HepG2 (cell line): Measurements from ENCODE around the gene CCDC191. TPM values are rescaled to one million over a fixed set of nuclear protein-coding genes. Genes with fewer than 3 reads are reported as not detected.

Experiments
- CTCF ChIP-seq: sonication (generic); formaldehyde crosslinking; IDR thresholded peaks from 2 replicates; pipeline ENCODE4 v1.5.0; 2020; ENCODE audit warnings: mild to moderate bottlenecking, missing genetic modification reagents, moderate library complexity
- ELK4 ChIP-seq: sonication (generic); formaldehyde crosslinking; IDR thresholded peaks from 2 replicates; pipeline ENCODE4 v1.9.0; 2021; ENCODE audit warnings: missing genetic modification reagents, borderline replicate concordance
- HNF1B ChIP-seq: sonication (generic); formaldehyde crosslinking; IDR thresholded peaks from 2 replicates; pipeline ENCODE4 v1.5.1; 2020; ENCODE audit warnings: mild to moderate bottlenecking, moderate library complexity, missing genetic modification reagents
- REST ChIP-seq, 2 experiments: IDR thresholded peaks; 2 replicates each; pipeline ENCODE4 v1.6.1; 2011 to 2012; ENCODE audit warnings: low read length in 2 of 2, borderline replicate concordance in 1 of 2, low read depth in 1 of 2, mild to moderate bottlenecking in 1 of 2, moderate library complexity in 1 of 2
- STAG1 ChIP-seq: sonication (generic); formaldehyde crosslinking; IDR thresholded peaks from 2 replicates; pipeline ENCODE4 v1.4.0; 2020; ENCODE audit warnings: missing genetic modification reagents
- ZBTB2 ChIP-seq: sonication (generic); formaldehyde crosslinking; IDR thresholded peaks from 2 replicates; pipeline ENCODE4 v1.8.0; 2022; ENCODE audit warnings: low read depth, missing genetic modification reagents
- ZNF230 ChIP-seq: sonication (generic); formaldehyde crosslinking; IDR thresholded peaks from 2 replicates; pipeline ENCODE4 v1.4.0; 2020; ENCODE audit warnings: mild to moderate bottlenecking, missing genetic modification reagents
- ZNF710 ChIP-seq: sonication (generic); formaldehyde crosslinking; IDR thresholded peaks from 2 replicates; pipeline ENCODE4 v1.5.0; 2020; ENCODE audit warnings: mild to moderate bottlenecking, missing genetic modification reagents, borderline replicate concordance
- polyA plus RNA-seq, 8 experiments: library from polyadenylated mRNA; depleted of rRNA in 3 of 8; stranded (reverse) in 7 of 8; unstranded in 1 of 8; fragments of >200 nt; fragmentation: Illumina TruSeq in 4 of 8; extraction: Trizol in 4 of 8; gene quantifications; 2 replicates each; pipeline versions ENCODE4 v1.2.1 to v1.2.3, GENCODE V29; 2011 to 2016; ENCODE audit warnings: low read depth in 4 of 8, missing spikeins in 1 of 8, mixed read lengths in 1 of 8; ENCODE audit not compliant: insufficient read depth in 1 of 8
- total RNA-seq, 5 experiments: library from RNA; depleted of rRNA; stranded (reverse); fragments of >200 nt; fragmentation: Illumina TruSeq; extraction: Trizol; gene quantifications; 2 replicates each; pipeline ENCODE4 v1.2.3, GENCODE V29; 2016; ENCODE audit warnings: low read depth in 1 of 5
- TF ChIP-seq, protein P1 (sequence below): sonication (generic); formaldehyde crosslinking; IDR thresholded peaks from 2 replicates; pipeline ENCODE4 v1.5.1; 2020; ENCODE audit warnings: mild to moderate bottlenecking, missing genetic modification reagents, borderline replicate concordance

The CCDC191 gene
- total and polyA plus RNA-seq, 2 of the 13 experiments (the other 11 are each of a cell fraction or from before 2014, with no cell fraction given): 0.91 to 1.4 TPM

- TF ChIP-seq, protein P1, sequence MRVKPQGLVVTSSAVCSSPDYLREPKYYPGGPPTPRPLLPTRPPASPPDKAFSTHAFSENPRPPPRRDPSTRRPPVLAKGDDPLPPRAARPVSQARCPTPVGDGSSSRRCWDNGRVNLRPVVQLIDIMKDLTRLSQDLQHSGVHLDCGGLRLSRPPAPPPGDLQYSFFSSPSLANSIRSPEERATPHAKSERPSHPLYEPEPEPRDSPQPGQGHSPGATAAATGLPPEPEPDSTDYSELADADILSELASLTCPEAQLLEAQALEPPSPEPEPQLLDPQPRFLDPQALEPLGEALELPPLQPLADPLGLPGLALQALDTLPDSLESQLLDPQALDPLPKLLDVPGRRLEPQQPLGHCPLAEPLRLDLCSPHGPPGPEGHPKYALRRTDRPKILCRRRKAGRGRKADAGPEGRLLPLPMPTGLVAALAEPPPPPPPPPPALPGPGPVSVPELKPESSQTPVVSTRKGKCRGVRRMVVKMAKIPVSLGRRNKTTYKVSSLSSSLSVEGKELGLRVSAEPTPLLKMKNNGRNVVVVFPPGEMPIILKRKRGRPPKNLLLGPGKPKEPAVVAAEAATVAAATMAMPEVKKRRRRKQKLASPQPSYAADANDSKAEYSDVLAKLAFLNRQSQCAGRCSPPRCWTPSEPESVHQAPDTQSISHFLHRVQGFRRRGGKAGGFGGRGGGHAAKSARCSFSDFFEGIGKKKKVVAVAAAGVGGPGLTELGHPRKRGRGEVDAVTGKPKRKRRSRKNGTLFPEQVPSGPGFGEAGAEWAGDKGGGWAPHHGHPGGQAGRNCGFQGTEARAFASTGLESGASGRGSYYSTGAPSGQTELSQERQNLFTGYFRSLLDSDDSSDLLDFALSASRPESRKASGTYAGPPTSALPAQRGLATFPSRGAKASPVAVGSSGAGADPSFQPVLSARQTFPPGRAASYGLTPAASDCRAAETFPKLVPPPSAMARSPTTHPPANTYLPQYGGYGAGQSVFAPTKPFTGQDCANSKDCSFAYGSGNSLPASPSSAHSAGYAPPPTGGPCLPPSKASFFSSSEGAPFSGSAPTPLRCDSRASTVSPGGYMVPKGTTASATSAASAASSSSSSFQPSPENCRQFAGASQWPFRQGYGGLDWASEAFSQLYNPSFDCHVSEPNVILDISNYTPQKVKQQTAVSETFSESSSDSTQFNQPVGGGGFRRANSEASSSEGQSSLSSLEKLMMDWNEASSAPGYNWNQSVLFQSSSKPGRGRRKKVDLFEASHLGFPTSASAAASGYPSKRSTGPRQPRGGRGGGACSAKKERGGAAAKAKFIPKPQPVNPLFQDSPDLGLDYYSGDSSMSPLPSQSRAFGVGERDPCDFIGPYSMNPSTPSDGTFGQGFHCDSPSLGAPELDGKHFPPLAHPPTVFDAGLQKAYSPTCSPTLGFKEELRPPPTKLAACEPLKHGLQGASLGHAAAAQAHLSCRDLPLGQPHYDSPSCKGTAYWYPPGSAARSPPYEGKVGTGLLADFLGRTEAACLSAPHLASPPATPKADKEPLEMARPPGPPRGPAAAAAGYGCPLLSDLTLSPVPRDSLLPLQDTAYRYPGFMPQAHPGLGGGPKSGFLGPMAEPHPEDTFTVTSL (CRISPR knock-in tag): no peak
- no peak for TF ChIP-seq CTCF (CRISPR knock-in tag)
- TF ChIP-seq HNF1B (CRISPR knock-in tag): no peak
- TF ChIP-seq ELK4 (CRISPR knock-in tag): no peak
- no peak for TF ChIP-seq REST (IDR thresholded peaks at IDR 0.05; ENCODE audit: borderline replicate concordance in 1 of 2, low read depth in 1 of 2, low read length in 2 of 2)
- TF ChIP-seq ZBTB2 (CRISPR knock-in tag): peak; percentile 63; the same call in 1 of the 2 replicates
- no peak for TF ChIP-seq ZNF710 (CRISPR knock-in tag)
- TF ChIP-seq ZNF230 (CRISPR knock-in tag): no peak
- no peak for TF ChIP-seq STAG1 (CRISPR knock-in tag)
Measured at GRCh38 chr3:113947372-113948014, 108.8 kb downstream of the CCDC191 start, which contains the start of gene ZDHHC23 (continued).
